Measurements from ENCODE around the gene RBM27. TPM values are rescaled to one million over a fixed set of nuclear protein-coding genes. Genes with fewer than 3 reads are reported as not detected.
"Not testable (repeated sequence)": the region's sequence is repeated elsewhere in the genome, so short reads cannot be mapped to it uniquely, and the experiment has no call there.

The RBM27 gene
- total RNA-seq, 1 experiment from 2014 or later, result 25.1 TPM

GRCh38 chr5:146169076-146169475 lies 34.3 kb upstream of the RBM27 start:
- no peak for DNase-seq
- Histone ChIP-seq H3K4me1 (replicated peaks; ENCODE audit: insufficient read depth) (no peaks in the 10 kb centered on the region), H3K27ac (no peak overlapping the region), H3K36me3 (ENCODE audit: low read depth) (peaks cover 47% of the 10 kb centered on the region), H3K27me3 (ENCODE audit: insufficient read depth, low read depth) (no peaks in the 10 kb centered on the region), H3K9me3 (ENCODE audit: insufficient read depth, low read depth) (no peaks in the 10 kb centered on the region), H4K20me1 (ENCODE audit: insufficient read depth) (peaks cover 9% of the 10 kb centered on the region), H2AFZ (no peak overlapping the region), H3K79me2 (ENCODE audit: low read depth) (0 out of 2 replicates have a peak, but pooled peaks cover 5% of the 10 kb centered on the region), H3K4me3 (no peak overlapping the region), H3K9me2 (ENCODE audit: insufficient read depth) (no peaks in the 10 kb centered on the region), H3F3A (ENCODE audit: insufficient read depth, low read depth) (no peaks in the 10 kb centered on the region; the same call in 1 of the 2 replicates), H3K4me2 (no peak overlapping the region)
- no TSS peak for BruUV-seq (replicated peaks)
- TF ChIP-seq EZH2 (IDR thresholded peaks at IDR 0.05; ENCODE audit: low read depth), result no peak
- TF ChIP-seq CTCF (conservative IDR thresholded peaks at IDR 0.05), result no peak
- intact Hi-C loops (cut with micrococcal nuclease; ENCODE audit: unreplicated experiment), result no loop called here
- ChIA-PET CTCF (no interaction called here), POLR2A (ENCODE audit: unreplicated experiment) (no interaction called here)

- Histone ChIP-seq H3K79me2 (ENCODE audit: low read depth) (peaks cover 16% of the 10 kb centered on the region; the same call in 1 of the 2 replicates), H3K36me3 (ENCODE audit: low read depth) (peaks cover 46% of the 10 kb centered on the region), H4K20me1 (ENCODE audit: insufficient read depth) (peaks cover 15% of the 10 kb centered on the region)
- H3K27ac ChIP-seq; BruUV-seq (replicated peaks); H3K4me1 ChIP-seq (replicated peaks; ENCODE audit: insufficient read depth); H3K27me3 ChIP-seq (ENCODE audit: insufficient read depth, low read depth); DNase-seq; H3K9me3 ChIP-seq (ENCODE audit: insufficient read depth, low read depth); POLR2A ChIA-PET (ENCODE audit: unreplicated experiment); H2AFZ ChIP-seq; H3F3A ChIP-seq (ENCODE audit: insufficient read depth, low read depth); CTCF ChIA-PET; H3K9me2 ChIP-seq (ENCODE audit: insufficient read depth); H3K4me3 ChIP-seq; H3K4me2 ChIP-seq: not testable (repeated sequence)
- intact Hi-C loops (cut with micrococcal nuclease; ENCODE audit: unreplicated experiment), result loop anchor here (5.0 kb wide), 1 partner anchor 54 kb away; no protein-coding TSS in a partner anchor
Observed at GRCh38 chr5:146173049-146173448, 30.4 kb upstream of the RBM27 start.

DNA sequence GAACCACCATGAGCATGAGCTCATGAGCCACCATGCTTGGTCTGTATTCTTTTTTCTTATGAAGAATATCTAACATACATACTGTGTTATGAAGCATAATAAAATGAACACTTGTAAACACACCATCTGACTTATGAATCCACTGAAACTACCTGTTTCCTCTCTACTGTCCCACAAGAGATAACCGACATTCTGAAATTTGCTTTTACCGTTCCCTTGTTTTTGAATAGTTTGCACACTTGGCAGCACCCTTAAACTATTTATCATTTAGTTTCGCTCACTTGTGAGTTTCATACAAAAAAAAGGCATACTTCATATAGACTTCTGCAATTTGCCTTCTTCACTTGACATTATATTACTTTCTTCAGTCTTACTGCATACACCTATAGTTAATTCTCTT lies 29.8 kb upstream of the RBM27 start:
- BruUV-seq (replicated peaks), result no TSS peak
- no peak overlapping the region for H3K4me3 ChIP-seq
- intact Hi-C loops (cut with micrococcal nuclease; ENCODE audit: unreplicated experiment), result loop anchor here (5.0 kb wide), 1 partner anchor 54 kb away; no protein-coding TSS in a partner anchor
- no peaks in the 10 kb centered on the region for H3K27me3 ChIP-seq (ENCODE audit: insufficient read depth, low read depth)
- peaks cover 19% of the 10 kb centered on the region for H3K79me2 ChIP-seq (ENCODE audit: low read depth)
- DNase-seq, result no peak
- no peak overlapping the region for H2AFZ ChIP-seq
- H3K4me2 ChIP-seq, result no peak overlapping the region
- H3K36me3 ChIP-seq (ENCODE audit: low read depth), result peaks cover 42% of the 10 kb centered on the region
- no peaks in the 10 kb centered on the region for H3K9me2 ChIP-seq (ENCODE audit: insufficient read depth)
- ChIA-PET CTCF (interaction anchor here (0.6 kb wide), 2 partner anchors 29 to 1015 kb away, joined by 6 read pairs; no protein-coding TSS in a partner anchor), POLR2A (ENCODE audit: unreplicated experiment) (no interaction called here)
- TF ChIP-seq EZH2 (IDR thresholded peaks at IDR 0.05; ENCODE audit: low read depth) (no peak), CTCF (conservative IDR thresholded peaks at IDR 0.05) (no peak)
- no peak overlapping the region for H3K27ac ChIP-seq
- H3K9me3 ChIP-seq (ENCODE audit: insufficient read depth, low read depth), result no peaks in the 10 kb centered on the region
- H3F3A ChIP-seq (ENCODE audit: insufficient read depth, low read depth), result peaks cover 6% of the 10 kb centered on the region; the same call in 1 of the 2 replicates
- no peaks in the 10 kb centered on the region for H3K4me1 ChIP-seq (replicated peaks; ENCODE audit: insufficient read depth)
- peaks cover 20% of the 10 kb centered on the region for H4K20me1 ChIP-seq (ENCODE audit: insufficient read depth)

- ChIA-PET POLR2A (ENCODE audit: unreplicated experiment) (no interaction called here), CTCF (no interaction called here)
- TF ChIP-seq CTCF (conservative IDR thresholded peaks at IDR 0.05), result no peak
- no peak for TF ChIP-seq EZH2 (IDR thresholded peaks at IDR 0.05; ENCODE audit: low read depth)
- no peaks in the 10 kb centered on the region for H3K27me3 ChIP-seq (ENCODE audit: insufficient read depth, low read depth)
- no peaks in the 10 kb centered on the region for H3K9me2 ChIP-seq (ENCODE audit: insufficient read depth)
- H3K36me3 ChIP-seq (ENCODE audit: low read depth), result peaks cover 38% of the 10 kb centered on the region
- no peak overlapping the region for H3K27ac ChIP-seq
- intact Hi-C loops (cut with micrococcal nuclease; ENCODE audit: unreplicated experiment), result no loop called here
- no peak overlapping the region for H2AFZ ChIP-seq
- H4K20me1 ChIP-seq (ENCODE audit: insufficient read depth), result peaks cover 18% of the 10 kb centered on the region
- peaks cover 52% of the 10 kb centered on the region for H3K79me2 ChIP-seq (ENCODE audit: low read depth)
- peaks cover 6% of the 10 kb centered on the region; the same call in 1 of the 2 replicates for H3F3A ChIP-seq (ENCODE audit: insufficient read depth, low read depth)
- H3K9me3 ChIP-seq (ENCODE audit: insufficient read depth, low read depth), result no peaks in the 10 kb centered on the region
- BruUV-seq (replicated peaks), result no TSS peak
- no peak overlapping the region for H3K4me3 ChIP-seq
- H3K4me2 ChIP-seq, result no peak overlapping the region
- H3K4me1 ChIP-seq (replicated peaks; ENCODE audit: insufficient read depth), result peaks cover 11% of the 10 kb centered on the region
- DNase-seq, result no peak
Observed at GRCh38 chr5:146176805-146177204, 26.6 kb upstream of the RBM27 start.
